ENCODE measurements around the gene SYT10.
"Not testable (repeated sequence)": the region's sequence is repeated elsewhere in the genome, so short reads cannot be mapped to it uniquely, and the experiment has no call there.

Gene SYT10

GRCh38 chr12:33439587-33440011 is at the start of gene SYT10:
SYT10 (minus strand) TSS chr12:33439819; CDS start chr12:33439522, 297 bp downstream.
- DNase-seq, result peak; percentile 24

GRCh38 chr12:33488036-33488435 is 48.4 kb upstream of the SYT10 start:
- no peak for DNase-seq

GRCh38 chr12:33486058-33486457 is 46.4 kb upstream of the SYT10 start:
- no peak for DNase-seq

- DNase-seq, result no peak
These were observed 44.5 kb upstream of the SYT10 start for GRCh38 chr12:33484161-33484560.

- DNase-seq, result no peak
These were observed 40.7 kb upstream of the SYT10 start for GRCh38 chr12:33480366-33480765.

- no peak for DNase-seq
These were observed 36.4 kb upstream of the SYT10 start for GRCh38 chr12:33476058-33476457.

- no peak for DNase-seq
These were observed 32.7 kb upstream of the SYT10 start for GRCh38 chr12:33472299-33472698.

GRCh38 chr12:33455096-33455495 is 15.5 kb upstream of the SYT10 start:
- no peak for DNase-seq

- DNase-seq, result no peak
These were observed 10.9 kb upstream of the SYT10 start for GRCh38 chr12:33450480-33450879.

GRCh38 chr12:33440477-33440876 is 858 bp upstream of the SYT10 start:
- no peak for DNase-seq

GRCh38 chr12:33438851-33439586 is 600 bp downstream of the SYT10 start:
- no peak for DNase-seq

GRCh38 chr12:33438025-33438772 is 1.4 kb downstream of the SYT10 start:
- DNase-seq, result no peak

- DNase-seq, result no peak
These were observed 2.0 kb downstream of the SYT10 start for GRCh38 chr12:33437598-33437997.

GRCh38 chr12:33432992-33433391 is 6.6 kb downstream of the SYT10 start:
- no peak for DNase-seq

GRCh38 chr12:33431648-33432047 is 8.0 kb downstream of the SYT10 start:
- no peak for DNase-seq

GRCh38 chr12:33429468-33429867 is 10.2 kb downstream of the SYT10 start:
- no peak for DNase-seq

GRCh38 chr12:33427071-33427470 is 12.5 kb downstream of the SYT10 start:
- no peak for DNase-seq

- DNase-seq, result no peak
These were observed 15.9 kb downstream of the SYT10 start for GRCh38 chr12:33423706-33424105.

GRCh38 chr12:33412410-33412809 is 27.2 kb downstream of the SYT10 start:
- DNase-seq, result not testable (repeated sequence)

GRCh38 chr12:33383503-33383902 is 56.1 kb downstream of the SYT10 start:
- no peak for DNase-seq

GRCh38 chr12:33376153-33376552 is 63.5 kb downstream of the SYT10 start:
- no peak for DNase-seq

- DNase-seq, result no peak
These were observed 69.3 kb downstream of the SYT10 start for GRCh38 chr12:33370318-33370717.

GRCh38 chr12:33357181-33357580 is 82.4 kb downstream of the SYT10 start:
- DNase-seq, result no peak

GRCh38 chr12:33349791-33350190 is 89.8 kb downstream of the SYT10 start:
- no peak for DNase-seq

Measured in femur (tissue), 1 donor.